Mesothelial cell of epicardium (in vitro differentiated cells): ENCODE results near the gene SLC9A8. TPM values are rescaled to one million over a fixed set of nuclear protein-coding genes. Genes with fewer than 3 reads are reported as not detected.
A peak's percentile ranks its signal among the peaks of the same experiment; 100 is the strongest.

Experiments used
- DNase-seq, 2 experiments: peaks; one replicate each; pipeline ENCODE4 v3.0.0; 2021; ENCODE audit warnings: low spot score in 2 of 2; ENCODE audit not compliant: unreplicated experiment in 2 of 2
- H3K27ac Mint-ChIP-seq: 2 replicates; pipeline ENCODE4 v1.8.0; 2021; ENCODE audit warnings: mixed read lengths
- H3K27me3 Mint-ChIP-seq: 2 replicates; pipeline ENCODE4 v1.8.0; 2021; ENCODE audit warnings: low read depth, mixed read lengths
- H3K36me3 Mint-ChIP-seq: 2 replicates; pipeline ENCODE4 v1.8.0; 2021; ENCODE audit warnings: mixed read lengths
- H3K4me1 Mint-ChIP-seq: 2 replicates; pipeline ENCODE4 v1.8.0; 2021; ENCODE audit warnings: mixed read lengths
- H3K4me3 Mint-ChIP-seq: 2 replicates; pipeline ENCODE4 v1.8.0; 2021; ENCODE audit warnings: mild to moderate bottlenecking, moderate library complexity, mixed read lengths
- H3K9me3 Mint-ChIP-seq: 2 replicates; pipeline ENCODE4 v1.8.0; 2021; ENCODE audit warnings: mixed read lengths
- CTCF ChIP-seq: fragments of 200-600 bp; sonication (generic); IDR thresholded peaks from one replicate; pipeline ENCODE4 v1.5.0; 2021; ENCODE audit warnings: antibody characterized with exemption; ENCODE audit not compliant: unreplicated experiment
- total RNA-seq: library from RNA; stranded (reverse); gene quantifications from 3 replicates; pipeline ENCODE4 v1.2.1, GENCODE V29; 2021

SLC9A8 gene
- total RNA-seq, 1 donor from 2014 or later: 11.9 TPM

GRCh38 chr20:49832632-49833327 is 20.2 kb downstream of the SLC9A8 start:
- no peak for TF ChIP-seq CTCF
- Mint-ChIP-seq H3K27me3 (no peaks in the 10 kb centered on the region), H3K36me3 (peaks cover 28% of the 10 kb centered on the region), H3K27ac (no peak overlapping the region), H3K4me3 (no peak overlapping the region), H3K4me1 (peaks cover 12% of the 10 kb centered on the region), H3K9me3 (peaks cover 4% of the 10 kb centered on the region)
- DNase-seq: no peak

GRCh38 chr20:49833483-49833882 is 20.9 kb downstream of the SLC9A8 start:
- no peak for TF ChIP-seq CTCF
- Mint-ChIP-seq H3K4me1 (peaks cover 13% of the 10 kb centered on the region), H3K4me3 (no peak overlapping the region), H3K36me3 (peaks cover 28% of the 10 kb centered on the region), H3K9me3 (peaks cover 4% of the 10 kb centered on the region), H3K27me3 (no peaks in the 10 kb centered on the region), H3K27ac (no peak overlapping the region)
- no peak for DNase-seq

- H3K27me3 Mint-ChIP-seq: no peaks in the 10 kb centered on the region
- peaks cover 4% of the 10 kb centered on the region for H3K9me3 Mint-ChIP-seq
- H3K4me3 Mint-ChIP-seq: no peak overlapping the region
- H3K4me1 Mint-ChIP-seq: peaks cover 18% of the 10 kb centered on the region
- H3K36me3 Mint-ChIP-seq: peaks cover 20% of the 10 kb centered on the region
- TF ChIP-seq CTCF: no peak
- no peak for DNase-seq
- H3K27ac Mint-ChIP-seq: peak overlapping the region; percentile 80
Measured at GRCh38 chr20:49835031-49835430, 22.4 kb downstream of the SLC9A8 start.

GRCh38 chr20:49838546-49838945 is 25.9 kb downstream of the SLC9A8 start:
- no peak for TF ChIP-seq CTCF
- Mint-ChIP-seq H3K36me3 (peaks cover 20% of the 10 kb centered on the region), H3K9me3 (peaks cover 4% of the 10 kb centered on the region), H3K4me3 (no peak overlapping the region), H3K27me3 (no peaks in the 10 kb centered on the region), H3K4me1 (peaks cover 15% of the 10 kb centered on the region), H3K27ac (peak overlapping the region; percentile 28)
- DNase-seq: no peak

GRCh38 chr20:49843139-49843538 is 30.5 kb downstream of the SLC9A8 start:
- Mint-ChIP-seq H3K4me3 (no peak overlapping the region), H3K4me1 (peaks cover 27% of the 10 kb centered on the region), H3K27ac (no peak overlapping the region), H3K9me3 (no peaks in the 10 kb centered on the region), H3K27me3 (no peaks in the 10 kb centered on the region), H3K36me3 (peaks cover 4% of the 10 kb centered on the region)
- no peak for DNase-seq
- TF ChIP-seq CTCF: no peak
